ENCODE data around the gene WDR7. TPM values are rescaled to one million over a fixed set of nuclear protein-coding genes. Genes with fewer than 3 reads are reported as not detected.

Gene WDR7
- total and polyA plus RNA-seq, 9 of the 15 experiments (the other 6 are each of a cell fraction or from before 2014, with no cell fraction given): 1.4 to 9.4 (median 5.3) TPM

DNA sequence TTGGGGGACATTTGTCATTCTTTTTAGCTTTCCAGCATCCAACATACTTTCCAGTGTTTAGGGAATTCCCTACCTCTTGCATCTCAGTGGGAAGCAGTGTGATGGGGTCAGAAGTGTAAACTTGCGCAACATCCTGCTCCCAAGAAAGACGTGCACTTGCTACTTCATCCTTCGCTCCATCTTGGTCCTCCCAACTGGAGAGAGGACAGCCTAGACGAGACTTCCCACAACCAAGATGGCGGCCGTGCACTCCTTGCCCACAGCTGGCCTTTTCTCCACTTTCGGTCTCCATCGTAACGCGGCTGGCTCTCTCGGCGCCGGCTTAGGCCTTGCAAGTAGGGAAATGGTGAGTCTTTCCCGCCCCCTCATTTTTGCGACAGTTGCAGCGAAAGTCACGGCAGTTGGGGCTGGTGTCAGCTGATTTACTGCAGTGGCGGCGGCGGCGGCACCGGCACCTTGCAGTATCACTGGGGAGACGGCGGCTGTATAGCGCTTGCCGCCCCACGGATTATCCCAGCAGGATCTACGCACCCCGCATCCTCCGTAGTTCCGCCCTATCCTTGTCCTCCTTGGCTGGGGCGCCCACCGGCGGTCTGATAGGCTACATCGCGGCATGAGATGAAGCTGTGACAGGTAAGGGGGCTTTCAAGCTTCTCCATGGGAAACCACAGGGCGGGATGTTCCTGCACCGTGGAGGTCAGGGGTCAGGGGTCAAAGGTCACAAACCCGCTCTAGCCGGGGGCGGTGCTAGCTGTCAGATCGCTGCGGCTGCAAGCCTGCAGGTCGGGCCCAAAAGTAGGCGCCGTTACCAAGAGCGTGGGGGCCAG is at the start of gene WDR7 (continued):
- TF ChIP-seq, protein P1, sequence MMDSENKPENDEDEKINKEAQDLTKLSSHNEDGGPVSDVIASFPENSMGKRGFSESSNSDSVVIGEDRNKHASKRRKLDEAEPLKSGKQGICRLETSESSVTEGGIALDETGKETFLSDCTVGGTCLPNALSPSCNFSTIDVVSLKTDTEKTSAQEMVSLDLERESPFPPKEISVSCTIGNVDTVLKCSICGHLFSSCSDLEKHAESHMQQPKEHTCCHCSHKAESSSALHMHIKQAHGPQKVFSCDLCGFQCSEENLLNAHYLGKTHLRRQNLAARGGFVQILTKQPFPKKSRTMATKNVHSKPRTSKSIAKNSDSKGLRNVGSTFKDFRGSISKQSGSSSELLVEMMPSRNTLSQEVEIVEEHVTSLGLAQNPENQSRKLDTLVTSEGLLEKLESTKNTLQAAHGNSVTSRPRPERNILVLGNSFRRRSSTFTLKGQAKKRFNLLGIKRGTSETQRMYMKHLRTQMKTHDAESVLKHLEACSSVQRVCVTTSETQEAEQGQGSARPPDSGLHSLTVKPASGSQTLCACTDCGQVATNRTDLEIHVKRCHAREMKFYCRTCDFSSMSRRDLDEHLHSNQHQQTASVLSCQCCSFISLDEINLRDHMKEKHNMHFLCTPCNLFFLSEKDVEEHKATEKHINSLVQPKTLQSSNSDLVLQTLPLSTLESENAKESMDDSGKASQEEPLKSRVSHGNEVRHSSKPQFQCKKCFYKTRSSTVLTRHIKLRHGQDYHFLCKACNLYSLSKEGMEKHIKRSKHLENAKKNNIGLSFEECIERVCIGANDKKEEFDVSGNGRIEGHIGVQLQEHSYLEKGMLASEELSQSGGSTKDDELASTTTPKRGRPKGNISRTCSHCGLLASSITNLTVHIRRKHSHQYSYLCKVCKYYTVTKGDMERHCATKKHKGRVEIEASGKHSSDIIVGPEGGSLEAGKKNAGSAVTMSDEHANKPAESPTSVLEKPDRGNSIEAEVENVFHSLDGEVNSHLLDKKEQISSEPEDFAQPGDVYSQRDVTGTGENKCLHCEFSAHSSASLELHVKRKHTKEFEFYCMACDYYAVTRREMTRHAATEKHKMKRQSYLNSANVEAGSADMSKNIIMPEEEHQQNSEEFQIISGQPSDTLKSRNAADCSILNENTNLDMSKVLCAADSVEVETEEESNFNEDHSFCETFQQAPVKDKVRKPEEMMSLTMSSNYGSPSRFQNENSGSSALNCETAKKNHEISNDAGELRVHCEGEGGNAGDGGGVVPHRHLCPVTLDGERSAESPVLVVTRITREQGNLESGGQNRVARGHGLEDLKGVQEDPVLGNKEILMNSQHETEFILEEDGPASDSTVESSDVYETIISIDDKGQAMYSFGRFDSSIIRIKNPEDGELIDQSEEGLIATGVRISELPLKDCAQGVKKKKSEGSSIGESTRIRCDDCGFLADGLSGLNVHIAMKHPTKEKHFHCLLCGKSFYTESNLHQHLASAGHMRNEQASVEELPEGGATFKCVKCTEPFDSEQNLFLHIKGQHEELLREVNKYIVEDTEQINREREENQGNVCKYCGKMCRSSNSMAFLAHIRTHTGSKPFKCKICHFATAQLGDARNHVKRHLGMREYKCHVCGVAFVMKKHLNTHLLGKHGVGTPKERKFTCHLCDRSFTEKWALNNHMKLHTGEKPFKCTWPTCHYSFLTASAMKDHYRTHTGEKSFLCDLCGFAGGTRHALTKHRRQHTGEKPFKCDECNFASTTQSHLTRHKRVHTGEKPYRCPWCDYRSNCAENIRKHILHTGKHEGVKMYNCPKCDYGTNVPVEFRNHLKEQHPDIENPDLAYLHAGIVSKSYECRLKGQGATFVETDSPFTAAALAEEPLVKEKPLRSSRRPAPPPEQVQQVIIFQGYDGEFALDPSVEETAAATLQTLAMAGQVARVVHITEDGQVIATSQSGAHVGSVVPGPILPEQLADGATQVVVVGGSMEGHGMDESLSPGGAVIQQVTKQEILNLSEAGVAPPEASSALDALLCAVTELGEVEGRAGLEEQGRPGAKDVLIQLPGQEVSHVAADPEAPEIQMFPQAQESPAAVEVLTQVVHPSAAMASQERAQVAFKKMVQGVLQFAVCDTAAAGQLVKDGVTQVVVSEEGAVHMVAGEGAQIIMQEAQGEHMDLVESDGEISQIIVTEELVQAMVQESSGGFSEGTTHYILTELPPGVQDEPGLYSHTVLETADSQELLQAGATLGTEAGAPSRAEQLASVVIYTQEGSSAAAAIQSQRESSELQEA (IDR thresholded peaks at IDR 0.05; ENCODE audit: low read depth): 0 out of 2 replicates have a peak, but pooled peaks have one; percentile 34
- TF ChIP-seq, protein P2, sequence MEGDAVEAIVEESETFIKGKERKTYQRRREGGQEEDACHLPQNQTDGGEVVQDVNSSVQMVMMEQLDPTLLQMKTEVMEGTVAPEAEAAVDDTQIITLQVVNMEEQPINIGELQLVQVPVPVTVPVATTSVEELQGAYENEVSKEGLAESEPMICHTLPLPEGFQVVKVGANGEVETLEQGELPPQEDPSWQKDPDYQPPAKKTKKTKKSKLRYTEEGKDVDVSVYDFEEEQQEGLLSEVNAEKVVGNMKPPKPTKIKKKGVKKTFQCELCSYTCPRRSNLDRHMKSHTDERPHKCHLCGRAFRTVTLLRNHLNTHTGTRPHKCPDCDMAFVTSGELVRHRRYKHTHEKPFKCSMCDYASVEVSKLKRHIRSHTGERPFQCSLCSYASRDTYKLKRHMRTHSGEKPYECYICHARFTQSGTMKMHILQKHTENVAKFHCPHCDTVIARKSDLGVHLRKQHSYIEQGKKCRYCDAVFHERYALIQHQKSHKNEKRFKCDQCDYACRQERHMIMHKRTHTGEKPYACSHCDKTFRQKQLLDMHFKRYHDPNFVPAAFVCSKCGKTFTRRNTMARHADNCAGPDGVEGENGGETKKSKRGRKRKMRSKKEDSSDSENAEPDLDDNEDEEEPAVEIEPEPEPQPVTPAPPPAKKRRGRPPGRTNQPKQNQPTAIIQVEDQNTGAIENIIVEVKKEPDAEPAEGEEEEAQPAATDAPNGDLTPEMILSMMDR (IDR thresholded peaks at IDR 0.05 in 2 of 3, conservative IDR thresholded peaks at IDR 0.05 in 1 of 3; ENCODE audit: insufficient read depth in 2 of 3, low read depth in 1 of 3, low read length in 3 of 3): no peak
- TF ChIP-seq HDAC3 (IDR thresholded peaks at IDR 0.05; ENCODE audit: borderline replicate concordance, partially characterized antibody) (peak; percentile 13), TRIM28 (IDR thresholded peaks at IDR 0.05) (peak; percentile 36; the same call in 1 of the 2 replicates), ELF1 (tag; IDR thresholded peaks at IDR 0.05) (0 out of 2 replicates have a peak, but pooled peaks have one; percentile 33), SIN3A (IDR thresholded peaks at IDR 0.05; ENCODE audit: borderline replicate concordance in 2 of 2, control insufficient read depth in 1 of 2, low read depth in 2 of 2, low read length in 2 of 2) (peak in 1 of 2 experiments; percentile 91; a peak in 3 of 4 replicates), CEBPB (tag; IDR thresholded peaks at IDR 0.05) (peak; percentile 98)
- TF ChIP-seq, protein P3, sequence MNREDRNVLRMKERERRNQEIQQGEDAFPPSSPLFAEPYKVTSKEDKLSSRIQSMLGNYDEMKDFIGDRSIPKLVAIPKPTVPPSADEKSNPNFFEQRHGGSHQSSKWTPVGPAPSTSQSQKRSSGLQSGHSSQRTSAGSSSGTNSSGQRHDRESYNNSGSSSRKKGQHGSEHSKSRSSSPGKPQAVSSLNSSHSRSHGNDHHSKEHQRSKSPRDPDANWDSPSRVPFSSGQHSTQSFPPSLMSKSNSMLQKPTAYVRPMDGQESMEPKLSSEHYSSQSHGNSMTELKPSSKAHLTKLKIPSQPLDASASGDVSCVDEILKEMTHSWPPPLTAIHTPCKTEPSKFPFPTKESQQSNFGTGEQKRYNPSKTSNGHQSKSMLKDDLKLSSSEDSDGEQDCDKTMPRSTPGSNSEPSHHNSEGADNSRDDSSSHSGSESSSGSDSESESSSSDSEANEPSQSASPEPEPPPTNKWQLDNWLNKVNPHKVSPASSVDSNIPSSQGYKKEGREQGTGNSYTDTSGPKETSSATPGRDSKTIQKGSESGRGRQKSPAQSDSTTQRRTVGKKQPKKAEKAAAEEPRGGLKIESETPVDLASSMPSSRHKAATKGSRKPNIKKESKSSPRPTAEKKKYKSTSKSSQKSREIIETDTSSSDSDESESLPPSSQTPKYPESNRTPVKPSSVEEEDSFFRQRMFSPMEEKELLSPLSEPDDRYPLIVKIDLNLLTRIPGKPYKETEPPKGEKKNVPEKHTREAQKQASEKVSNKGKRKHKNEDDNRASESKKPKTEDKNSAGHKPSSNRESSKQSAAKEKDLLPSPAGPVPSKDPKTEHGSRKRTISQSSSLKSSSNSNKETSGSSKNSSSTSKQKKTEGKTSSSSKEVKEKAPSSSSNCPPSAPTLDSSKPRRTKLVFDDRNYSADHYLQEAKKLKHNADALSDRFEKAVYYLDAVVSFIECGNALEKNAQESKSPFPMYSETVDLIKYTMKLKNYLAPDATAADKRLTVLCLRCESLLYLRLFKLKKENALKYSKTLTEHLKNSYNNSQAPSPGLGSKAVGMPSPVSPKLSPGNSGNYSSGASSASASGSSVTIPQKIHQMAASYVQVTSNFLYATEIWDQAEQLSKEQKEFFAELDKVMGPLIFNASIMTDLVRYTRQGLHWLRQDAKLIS (CRISPR knock-in tag; IDR thresholded peaks at IDR 0.05): peak; percentile 67; the same call in 1 of the 2 replicates

Measured in K562 (cell line).